NCI-H2171 treated with DMSO at 0.1 percent for 48 hours (cell line): Measurements from ENCODE around the gene GREB1.
"Not testable (repeated sequence)": the region's sequence is repeated elsewhere in the genome, so short reads cannot be mapped to it uniquely, and the experiment has no call there.

Experiments used
- DNase-seq: peaks from one replicate; lab custom pipeline; 2025; lab: John Stamatoyannopoulos, UW

The GREB1 gene

DNA sequence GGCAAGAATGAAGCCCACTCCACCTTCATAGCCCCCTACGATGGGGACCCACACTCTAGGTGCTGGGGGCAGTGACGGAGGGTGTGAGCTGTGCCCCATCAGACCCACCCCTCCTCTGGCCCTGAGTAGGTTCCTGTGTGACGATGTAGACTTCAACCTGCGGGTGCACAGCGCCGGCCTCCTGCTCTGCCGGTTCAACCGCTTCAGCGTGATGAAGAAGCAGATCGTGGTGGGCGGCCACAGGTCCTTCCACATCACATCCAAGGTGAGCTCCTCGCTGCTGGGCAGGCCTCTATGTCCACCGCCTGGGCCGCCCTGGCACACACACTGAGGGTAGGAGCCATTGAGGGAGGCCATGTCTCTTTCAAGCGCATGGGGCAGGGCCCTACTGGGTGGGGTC is 101.3 kb downstream of the GREB1 start:
- no peak for DNase-seq

DNA sequence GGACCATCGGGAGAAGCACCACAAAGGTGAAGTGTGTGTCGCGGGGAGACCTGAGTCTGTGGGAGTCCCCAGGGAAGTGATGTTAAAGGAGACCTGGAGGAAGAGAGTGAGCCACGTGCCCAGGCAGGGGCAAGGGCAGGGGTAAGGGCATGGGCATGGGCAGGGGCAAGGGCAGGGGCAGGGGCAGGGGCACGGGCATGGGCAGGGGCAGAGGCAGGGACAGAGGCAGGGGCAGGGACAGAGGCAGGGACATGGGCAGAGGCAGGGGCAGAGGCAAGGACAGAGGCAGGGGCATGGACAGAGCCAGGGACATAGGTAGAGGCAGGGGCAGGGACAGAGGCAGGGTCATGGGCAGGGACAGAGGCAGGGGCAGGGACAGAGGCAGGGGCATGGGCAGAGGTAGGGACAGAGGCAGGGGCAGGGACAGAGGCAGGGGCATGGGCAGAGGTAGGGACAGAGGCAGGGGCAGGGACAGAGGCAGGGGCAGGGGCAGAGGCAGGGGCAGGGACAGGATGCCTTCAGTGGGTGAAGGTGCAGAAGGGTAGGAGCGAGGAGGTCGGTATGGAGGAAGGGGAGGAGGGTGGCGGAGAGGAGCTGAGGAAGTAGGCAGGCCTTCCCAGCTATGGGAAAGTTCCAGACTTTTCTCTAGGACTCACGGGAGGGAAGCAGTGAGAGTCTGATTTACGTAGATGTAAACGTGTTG is 102.9 kb downstream of the GREB1 start:
- no peak for DNase-seq

DNA sequence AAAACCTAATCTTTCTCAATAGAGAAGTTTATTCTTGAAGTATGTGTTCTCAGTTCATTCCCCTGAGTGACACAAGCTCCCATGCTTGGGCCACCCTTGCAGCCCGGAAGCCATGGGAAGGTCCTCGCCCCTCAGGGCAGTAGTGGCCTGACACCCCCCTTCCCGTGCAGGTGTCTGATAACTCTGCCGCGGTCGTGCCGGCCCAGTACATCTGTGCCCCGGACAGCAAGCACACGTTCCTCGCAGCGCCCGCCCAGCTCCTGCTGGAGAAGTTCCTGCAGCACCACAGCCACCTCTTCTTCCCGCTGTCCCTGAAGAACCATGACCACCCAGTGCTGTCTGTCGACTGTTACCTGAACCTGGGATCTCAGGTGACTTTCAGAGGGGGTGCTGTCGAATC is 103.7 kb downstream of the GREB1 start:
- DNase-seq: no peak

DNA sequence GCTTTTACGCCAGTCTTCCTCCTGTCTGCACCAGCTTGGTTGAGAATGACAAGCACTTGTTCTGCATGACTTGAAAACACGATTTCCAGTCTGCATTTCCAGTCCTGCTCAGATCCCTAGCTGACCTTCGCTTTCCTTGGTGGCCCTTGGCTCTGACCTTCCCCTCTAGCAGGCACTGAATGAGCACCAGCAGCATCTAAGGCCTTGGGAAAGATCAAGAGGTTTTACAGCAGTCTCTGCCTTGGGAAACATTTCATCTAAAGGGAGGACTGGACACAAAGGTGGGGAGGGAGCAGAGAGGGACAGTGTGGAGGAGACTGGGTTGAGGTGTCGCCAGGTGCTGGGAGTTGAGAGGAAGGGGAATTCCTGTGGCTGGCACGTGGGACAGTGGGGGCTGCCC is 105.7 kb downstream of the GREB1 start:
- no peak for DNase-seq

DNA sequence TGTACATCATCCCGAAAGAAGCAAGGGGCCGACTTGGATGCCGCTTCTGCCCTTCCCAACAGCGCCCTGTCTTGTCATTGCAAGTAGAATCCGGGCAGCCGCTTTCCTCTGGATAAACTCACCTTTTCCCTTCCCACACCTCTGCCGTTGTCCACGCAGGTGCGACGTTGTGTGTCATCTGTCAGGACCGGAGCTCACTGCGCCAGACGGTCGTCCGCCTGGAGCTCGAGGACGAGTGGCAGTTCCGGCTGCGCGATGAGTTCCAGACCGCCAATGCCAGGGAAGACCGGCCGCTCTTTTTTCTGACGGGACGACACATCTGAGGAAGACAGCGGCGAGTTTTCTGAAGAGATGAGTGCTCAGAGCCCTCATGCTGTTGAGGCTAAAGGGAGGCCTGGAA is 106.3 kb downstream of the GREB1 start:
- DNase-seq: no peak

DNA sequence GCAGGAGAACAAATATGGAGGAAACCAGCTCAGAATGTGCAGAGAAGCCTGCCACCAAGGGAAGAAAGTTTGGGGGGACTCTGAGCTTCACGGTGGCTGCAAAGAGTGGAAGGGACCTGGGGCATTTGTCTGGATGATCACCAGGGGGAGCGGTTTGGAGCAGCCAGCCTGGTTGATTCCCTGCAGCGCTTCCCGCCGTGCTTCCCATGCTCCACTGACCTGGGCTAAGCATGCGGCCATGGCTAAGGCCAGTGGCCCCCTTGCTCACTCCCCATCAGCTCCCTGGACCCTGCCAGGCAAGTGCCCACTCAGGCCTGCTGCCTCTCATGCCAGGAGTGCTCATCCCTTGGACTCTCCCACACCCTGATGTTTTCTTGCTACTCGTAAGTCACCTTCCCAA is 109.1 kb downstream of the GREB1 start:
- DNase-seq: no peak

DNA sequence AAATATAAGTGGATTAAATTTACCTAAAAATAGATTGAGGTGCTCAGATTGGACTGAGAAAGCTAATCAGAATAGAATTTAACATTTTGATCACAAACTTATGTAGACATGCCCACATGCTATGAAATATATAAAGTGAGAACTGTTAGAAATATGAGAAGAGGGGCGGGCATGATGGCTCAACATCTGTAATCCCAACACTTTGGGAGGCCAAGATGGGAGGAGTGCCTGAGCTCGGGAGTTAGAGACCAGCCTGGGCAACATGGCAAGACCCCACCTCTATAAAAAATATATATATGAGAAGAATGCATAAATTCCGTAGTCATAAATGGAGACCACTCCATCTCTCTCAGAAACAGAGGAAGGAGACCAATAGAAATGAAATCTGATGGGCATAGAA is 110.4 kb downstream of the GREB1 start:
- DNase-seq: no peak

DNA sequence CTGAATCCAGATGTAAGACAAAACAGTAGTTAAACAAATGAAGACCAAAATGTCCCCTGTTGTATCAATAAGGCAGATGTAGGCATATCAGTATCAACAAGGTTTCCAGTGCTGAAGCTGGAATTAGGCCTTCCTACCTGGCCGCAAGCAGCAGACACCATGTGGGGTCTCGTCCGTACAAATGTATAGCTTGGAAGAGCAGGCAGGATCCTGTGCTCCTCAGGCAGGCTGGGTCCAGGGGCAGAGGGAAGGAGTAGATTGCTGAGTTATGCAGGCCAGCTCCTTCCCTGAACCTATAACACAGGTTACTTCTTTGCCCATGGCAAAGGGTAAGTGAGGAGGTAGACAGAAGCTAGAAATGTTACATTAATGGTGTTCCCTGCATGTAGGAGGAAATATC is 112.7 kb downstream of the GREB1 start:
- no peak for DNase-seq

DNA sequence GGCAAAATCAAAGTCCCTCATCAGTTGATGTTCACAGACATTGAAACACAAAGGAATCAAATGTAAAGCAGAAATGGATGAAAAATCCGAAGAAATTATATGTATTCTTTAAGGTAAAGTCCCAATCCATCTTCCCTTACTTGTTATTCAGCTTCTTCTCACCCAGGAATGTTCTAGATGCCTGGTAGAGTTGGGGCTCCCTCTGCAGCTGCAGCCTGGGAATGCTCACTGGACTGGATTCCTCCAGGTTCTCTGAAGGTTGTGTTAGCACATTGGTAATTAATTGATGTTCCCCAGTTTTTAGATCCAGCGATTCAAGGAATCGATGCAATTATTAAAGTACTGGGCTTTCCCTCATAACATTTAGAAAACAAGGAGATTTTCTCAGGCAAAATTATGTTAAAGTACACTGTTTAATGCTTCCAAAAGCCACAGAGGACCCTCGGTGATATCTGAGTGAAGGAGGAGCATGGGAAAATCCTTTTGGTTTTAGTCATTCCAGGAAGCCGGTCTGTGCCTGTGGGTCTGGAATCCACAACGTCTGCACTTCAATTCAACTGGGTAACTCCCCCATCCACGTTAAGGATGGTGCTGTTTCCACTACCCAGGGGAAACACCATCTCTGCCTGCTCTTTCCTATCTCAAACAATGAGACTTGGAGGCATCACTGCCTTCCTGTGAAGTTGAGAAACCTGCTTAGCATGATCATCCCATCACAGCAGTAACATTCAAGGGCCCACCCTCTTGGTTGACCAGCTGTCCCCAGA is 114.2 kb downstream of the GREB1 start:
- DNase-seq: no peak

DNA sequence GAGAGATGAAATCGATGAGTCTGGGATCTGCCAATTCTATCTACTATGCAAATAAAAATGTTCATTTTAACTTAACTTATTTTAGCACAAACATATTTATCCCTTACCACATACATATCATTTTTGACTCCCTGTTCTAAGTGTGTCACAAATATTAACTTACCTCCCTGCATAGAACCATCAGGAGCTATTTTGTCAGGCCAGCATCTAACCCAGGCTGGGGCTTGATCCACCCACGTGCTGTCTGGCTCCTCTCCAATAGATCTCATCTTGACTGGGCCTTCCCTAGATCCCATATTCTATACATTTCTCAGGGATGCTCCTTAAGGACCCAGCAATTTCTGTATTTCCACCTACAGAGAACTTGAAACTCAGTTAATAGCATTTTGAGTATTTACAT is 115.2 kb downstream of the GREB1 start:
- no peak for DNase-seq

DNA sequence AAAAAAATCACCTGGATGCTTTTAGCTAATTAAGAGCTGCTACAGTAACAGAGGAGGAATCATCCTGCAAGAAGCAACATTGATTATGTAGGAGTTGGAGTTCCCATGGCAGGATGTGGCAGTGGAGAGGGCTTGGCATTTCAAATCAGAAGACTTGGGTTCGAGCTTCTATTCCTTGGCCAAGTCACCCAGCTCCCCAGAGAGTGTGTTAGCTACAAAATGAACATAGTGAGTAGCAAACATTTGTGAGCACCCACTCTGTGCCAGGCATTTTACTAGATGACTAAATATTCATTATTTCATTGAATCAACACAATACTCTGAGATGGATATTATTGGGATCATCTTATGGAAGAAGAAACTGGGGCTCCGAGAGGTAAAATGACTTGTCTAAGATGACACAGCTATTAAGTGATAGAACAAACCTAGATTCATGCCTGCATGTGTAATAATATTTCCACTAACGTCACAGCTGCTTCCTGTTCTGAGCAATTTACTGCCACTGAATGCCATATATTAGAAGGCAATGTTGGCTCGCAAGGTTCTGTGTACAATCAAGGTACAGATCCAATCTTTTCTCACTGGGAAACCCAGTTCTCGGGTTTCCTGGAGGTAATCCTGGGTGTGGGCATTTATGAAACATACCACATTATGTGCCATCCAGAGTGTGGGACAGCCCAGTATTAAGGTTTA is 118.2 kb downstream of the GREB1 start:
- no peak for DNase-seq

DNA sequence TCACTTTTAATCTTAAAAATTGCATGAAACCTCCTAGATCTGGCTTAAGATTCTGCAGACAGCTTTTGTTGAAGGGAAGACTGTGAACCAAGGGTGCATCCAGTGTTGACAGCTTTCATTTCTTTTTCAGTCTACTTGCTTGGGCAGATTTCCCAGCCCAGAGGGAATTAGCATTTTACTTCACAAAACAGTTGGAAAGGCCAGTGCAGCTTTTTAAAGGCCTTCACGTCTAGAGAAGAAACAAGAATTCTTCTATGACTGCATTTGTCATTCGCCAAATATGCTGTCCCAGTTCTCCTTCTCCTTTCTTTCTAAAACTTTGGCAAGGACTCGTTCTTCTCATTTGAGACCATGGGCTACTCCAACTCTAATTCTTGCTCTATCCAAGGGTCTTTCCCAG is 118.7 kb downstream of the GREB1 start:
- DNase-seq: no peak

DNA sequence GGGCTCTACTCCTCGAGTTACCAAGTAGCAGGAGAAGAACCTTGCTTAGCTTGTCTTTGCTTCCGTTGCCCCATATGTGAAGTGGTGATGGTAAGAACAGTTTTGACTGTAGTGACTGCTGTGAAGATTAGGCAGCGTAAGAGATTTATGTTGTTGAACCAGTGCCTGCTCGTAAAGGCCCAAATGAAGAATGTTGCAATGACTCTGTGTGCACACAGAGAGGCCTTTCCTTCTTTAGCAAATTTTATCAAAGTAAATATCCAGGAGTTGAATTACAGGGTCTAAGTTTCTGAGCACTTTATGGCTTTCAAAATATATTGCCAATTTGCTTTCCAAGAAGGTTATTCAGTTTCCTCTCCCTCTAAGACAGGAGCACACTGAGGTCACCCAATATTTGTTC is 121.7 kb downstream of the GREB1 start:
- no peak for DNase-seq

DNA sequence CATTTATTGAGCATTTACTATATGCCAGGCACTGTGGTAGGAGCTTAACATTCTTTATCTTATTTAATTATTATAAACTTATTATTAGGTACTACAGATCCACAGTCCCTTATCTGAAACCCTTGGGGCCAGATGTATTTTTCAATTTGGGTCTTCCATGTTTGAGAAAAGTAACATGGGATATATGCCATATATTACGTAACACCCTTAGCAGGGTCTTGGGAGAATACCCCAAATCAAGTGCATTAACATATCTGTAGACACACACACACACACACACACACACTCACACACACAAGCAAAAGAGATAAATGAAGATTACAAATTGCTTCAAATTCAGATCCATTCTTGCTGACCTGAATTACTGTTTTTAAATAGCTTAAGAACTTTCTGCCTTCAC is 122.4 kb downstream of the GREB1 start:
- no peak for DNase-seq

DNA sequence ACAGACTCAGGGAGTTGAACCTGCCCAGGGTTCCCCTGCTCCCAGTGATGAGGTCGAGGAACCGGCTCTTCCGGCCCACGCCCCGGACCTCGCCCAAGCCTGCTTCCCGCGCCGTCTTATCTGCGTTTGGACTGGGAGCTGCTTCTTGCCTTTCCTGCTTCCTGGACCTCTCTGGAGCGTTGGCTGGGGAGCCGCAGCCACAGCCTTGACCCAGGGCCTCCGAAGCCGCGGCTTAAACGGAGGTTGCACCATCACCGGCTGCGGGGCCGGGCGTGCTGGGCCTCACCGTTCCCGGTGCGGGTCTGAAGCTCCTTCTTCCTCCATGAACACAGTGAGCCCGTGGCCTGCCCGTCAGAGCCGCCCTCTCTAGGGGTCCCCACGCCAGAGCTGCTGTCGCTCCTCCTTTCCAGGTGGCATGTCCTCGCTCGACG is 122.8 kb downstream of the GREB1 start:
- no peak for DNase-seq

DNA sequence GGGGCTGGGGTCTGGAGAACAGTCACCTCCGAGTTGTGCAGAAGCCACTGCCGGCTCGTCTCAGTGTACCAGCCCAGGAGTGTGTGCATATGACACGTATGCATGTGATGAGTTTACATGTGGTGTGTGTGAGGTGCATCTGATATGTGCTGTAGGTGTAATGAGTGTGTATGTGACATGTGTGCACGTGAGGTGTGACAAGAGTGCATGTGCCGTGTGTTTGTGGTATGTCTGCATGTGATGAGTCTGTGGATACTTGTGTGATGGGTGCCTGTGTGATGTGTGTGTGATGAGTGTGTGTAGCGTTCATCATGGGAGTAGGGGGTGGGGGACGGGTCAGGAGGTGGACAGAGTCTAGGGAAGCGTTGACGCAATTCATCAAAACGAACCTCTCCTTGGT is 123.3 kb downstream of the GREB1 start:
- DNase-seq: no peak

DNA sequence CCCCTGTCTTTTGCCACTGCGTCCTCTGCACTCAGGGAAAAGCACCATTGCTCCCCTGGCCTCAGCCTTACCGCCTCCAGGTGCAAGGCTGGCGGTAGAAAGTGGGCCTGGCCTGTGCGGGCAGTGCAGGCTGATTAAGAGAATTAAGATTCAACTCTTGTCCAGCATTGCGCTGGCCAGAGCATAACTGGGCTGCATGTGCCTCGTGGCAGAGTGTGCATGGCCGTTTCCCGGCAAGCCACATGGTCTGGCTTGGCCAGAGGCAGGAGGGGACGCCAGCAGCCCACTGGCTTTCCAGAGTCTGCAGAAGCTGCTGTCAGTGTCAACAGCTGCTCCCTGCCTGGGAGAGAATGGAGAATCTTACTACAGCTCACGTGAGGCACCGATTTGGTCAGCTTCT is 123.8 kb downstream of the GREB1 start:
- DNase-seq: no peak

DNA sequence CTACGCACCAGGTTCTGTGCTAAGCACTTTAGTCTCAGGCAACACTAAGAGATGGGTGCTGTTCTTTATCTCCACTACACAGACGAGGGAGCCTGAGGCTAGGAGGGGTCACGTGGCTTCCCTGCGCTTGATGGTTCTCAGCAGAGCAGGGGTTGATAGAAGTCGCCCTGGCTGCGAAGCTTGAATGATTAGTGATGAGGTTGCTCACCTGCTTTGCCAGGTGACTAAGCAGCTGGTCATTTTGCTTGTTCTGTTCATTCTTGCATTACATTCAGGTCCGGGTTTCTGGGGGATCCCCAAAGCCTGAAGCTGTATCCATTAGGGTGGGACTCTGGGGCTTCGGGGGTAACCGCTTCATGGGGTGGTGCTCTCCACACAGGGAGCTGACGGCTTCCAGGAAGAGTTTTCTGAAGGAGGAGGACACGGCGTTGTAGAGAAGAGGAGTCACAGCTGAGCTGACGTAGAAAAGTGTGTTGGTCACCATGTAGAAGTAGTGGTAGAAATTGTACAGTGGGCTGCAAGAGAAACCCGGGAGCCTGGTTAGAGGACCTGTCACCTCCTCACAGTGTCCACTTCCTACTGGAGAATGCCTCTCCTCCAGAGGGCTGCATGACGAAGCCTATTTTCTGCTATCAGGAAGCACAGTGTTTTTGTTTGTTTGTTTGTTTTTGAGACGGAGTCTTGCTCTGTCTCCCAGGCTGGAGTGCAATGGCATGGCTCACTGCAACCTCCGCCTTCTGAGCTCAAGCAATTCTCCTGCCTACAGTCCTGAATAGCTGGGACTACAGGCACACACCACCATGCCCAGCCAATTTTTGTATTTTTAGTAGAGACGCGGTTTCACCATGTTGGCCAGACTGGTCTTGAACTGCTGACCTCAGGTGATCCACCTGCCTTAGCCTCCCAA is 124.6 kb downstream of the GREB1 start:
- DNase-seq: no peak

DNA sequence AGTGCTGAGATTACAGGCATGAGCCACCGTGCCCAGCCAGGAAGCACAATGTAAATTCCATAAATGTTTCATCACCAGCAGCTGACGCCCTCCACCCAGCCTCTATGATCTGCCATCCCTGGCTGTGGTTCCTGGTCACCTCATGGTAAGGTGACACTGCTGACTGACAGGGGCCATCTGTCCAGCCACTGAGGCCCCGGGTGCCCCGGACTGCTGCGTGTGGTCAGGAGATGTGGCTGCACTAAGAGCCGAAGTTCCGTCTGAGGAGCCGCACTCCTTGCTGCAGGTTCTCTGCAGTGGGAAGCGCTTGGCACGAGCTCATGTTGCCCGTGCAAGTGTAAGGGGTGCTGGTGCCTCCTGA is 125.2 kb downstream of the GREB1 start:
- no peak for DNase-seq

DNA sequence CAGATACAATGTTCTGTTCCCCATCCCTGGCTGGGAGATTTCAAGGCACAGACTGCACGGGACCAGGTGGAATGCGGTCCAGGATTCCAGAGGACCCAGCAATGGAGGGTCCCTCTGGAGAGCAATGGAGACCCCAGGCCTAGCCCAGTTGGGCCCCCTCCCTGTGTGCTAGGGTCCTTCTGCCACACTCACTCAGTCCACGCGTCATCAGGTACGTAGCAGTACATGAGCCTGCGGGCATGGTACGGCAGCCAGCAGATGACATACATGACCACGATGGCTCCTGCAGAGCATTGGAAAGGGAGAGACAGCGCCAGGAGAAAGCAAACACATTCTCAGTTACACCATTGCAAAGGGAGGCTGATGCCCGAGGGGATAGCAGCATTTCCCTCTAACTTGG is 126.0 kb downstream of the GREB1 start:
- DNase-seq: no peak

DNA sequence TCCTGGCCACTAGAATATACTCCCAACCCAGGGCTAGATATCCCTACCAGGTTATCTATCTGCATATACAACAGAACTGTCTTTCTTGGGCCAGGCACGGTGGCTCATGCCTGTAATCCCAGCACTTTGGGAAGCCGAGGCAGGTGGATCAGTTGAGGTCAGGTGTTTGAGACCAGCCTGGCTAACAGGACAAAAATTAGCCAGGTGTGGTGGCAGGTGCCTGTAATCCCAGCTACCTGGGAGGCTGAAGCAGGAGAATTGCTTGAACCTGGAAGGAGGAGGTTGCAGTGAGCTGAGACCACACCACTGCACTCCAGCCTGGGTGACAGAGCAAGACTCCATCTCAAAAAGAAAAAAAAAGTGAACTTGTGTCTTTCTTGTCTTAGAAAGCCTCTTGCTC is 126.6 kb downstream of the GREB1 start:
- not testable (repeated sequence) for DNase-seq

DNA sequence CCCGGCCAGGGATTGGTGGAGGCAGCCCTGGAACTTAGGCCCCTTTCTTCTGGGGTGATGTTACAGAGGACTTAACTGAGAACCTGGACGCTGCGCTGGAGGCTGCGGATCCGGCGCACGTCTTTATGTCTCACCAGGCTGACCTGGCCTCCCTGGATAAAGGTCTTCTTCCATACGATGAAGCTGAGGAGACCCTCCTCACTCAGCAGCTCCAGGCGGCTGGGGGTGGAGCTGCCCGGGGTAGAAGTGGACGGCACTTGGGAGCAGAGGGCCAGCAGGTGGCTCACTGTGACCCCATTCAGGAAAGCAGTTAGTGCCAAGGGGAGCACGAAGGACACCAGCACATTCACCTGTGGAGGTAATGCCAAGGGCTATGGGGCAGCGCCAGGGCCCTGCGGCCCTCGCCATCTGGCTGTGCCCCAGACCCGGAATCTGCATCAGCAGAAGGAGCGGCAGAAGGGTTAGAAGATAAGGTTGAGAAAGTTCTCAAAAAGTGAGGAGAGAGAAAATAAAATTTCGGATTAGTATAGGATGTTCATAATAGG is 128.1 kb downstream of the GREB1 start:
- DNase-seq: no peak
